Lower lobe of right lung (tissue), 2 donors: Measurements from ENCODE around the gene VHLL. TPM values are rescaled to one million over a fixed set of nuclear protein-coding genes. Genes with fewer than 3 reads are reported as not detected.

Experiments used
- ATAC-seq, 2 donors: fragments of 200-7000 bp; cut with Tn5 transposase; one replicate each; pipeline ENCODE4 v1.9.1; 2020 to 2022; ENCODE audit warnings: mild to moderate bottlenecking in 2 of 2, moderate library complexity in 2 of 2
- DNase-seq: peaks from one replicate; pipeline ENCODE4 v3.0.0-alpha.2; 2020
- H3K27ac ChIP-seq: fragments of 200-600 bp; one replicate; pipeline ENCODE4 v1.8.0; 2022
- H3K27me3 ChIP-seq: fragments of 200-600 bp; one replicate; pipeline ENCODE4 v1.8.0; 2022; ENCODE audit warnings: low read depth
- H3K36me3 ChIP-seq: fragments of 200-600 bp; one replicate; pipeline ENCODE4 v1.8.0; 2022; ENCODE audit warnings: mild to moderate bottlenecking
- H3K4me1 ChIP-seq: fragments of 200-600 bp; one replicate; pipeline ENCODE4 v1.8.0; 2022
- H3K4me3 ChIP-seq: fragments of 200-600 bp; one replicate; pipeline ENCODE4 v1.8.0; 2022; ENCODE audit warnings: mild to moderate bottlenecking
- H3K9me3 ChIP-seq: fragments of 200-600 bp; one replicate; pipeline ENCODE4 v1.8.0; 2022
- CTCF ChIP-seq: fragments of 200-600 bp; IDR thresholded peaks from one replicate; pipeline ENCODE4 v1.8.0; 2022; ENCODE audit warnings: antibody characterized with exemption, mild to moderate bottlenecking
- intact Hi-C: fragments of 100-400 bp; cut with DNase I; formaldehyde crosslinking; loops from one replicate; pipeline ENCODE4 v1.11.0; 2022
- total RNA-seq: library from RNA; stranded (reverse); fragmentation: NEBNext Ultra II Directional; extraction: Animal tissue kit (Norgen Biotek cat#: 25700); gene quantifications from one replicate; pipeline ENCODE4 v1.2.1, GENCODE V29; 2021
- donor health status: DM: no; HTN: yes; CAD: no; lungs with severe emphysema.

Gene VHLL
- total RNA-seq, 1 donor from 2014 or later = not detected

DNA sequence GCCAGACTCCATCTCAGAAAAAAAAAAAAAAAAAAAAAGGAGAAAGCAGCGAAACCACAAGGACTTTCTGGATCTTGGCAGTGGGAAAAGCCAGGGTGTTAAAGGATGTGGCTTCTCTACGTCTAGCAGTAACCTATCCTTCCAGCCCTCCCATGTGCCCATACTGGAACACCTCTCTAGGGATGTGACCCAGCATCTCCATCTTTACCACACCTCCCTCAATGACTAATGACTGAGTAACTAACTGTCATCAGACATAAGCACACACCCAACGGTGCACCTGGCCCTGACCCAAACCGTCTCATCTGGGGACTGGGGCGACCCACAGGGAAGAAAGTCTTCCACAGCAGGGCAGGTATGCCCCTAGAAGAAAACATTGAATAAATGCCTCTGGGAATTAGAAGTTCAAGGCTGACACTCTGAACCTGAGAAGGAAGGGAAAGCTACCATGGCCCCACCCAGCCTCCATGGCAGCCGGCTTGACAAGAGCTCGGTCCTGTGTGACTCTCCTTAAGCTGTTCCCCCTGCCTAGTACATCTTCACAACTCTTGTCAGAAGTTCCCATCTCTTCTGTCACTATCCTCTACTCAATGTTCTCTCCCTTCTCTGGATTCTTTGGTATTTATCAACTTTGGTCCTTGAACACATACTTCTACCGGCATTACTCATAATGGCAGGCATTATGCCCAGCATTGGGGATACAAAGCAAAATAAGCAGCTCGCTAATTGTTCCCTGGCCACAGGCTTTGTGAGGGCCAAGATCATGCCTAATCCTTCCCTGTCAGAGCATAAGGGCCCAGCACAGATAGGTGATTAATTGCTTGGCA lies 36.4 kb downstream of the VHLL start:
- no peak overlapping the region for H3K27ac ChIP-seq
- no peaks in the 10 kb centered on the region for H3K9me3 ChIP-seq
- H3K4me1 ChIP-seq = no peaks in the 10 kb centered on the region
- H3K36me3 ChIP-seq = peaks cover 98% of the 10 kb centered on the region
- ATAC-seq (peak in 1 of 2 donors; percentile 27), DNase-seq (no peak)
- H3K27me3 ChIP-seq = no peaks in the 10 kb centered on the region
- no peak overlapping the region for H3K4me3 ChIP-seq
- TF ChIP-seq CTCF = no peak
- intact Hi-C loops = no loop called here

DNA sequence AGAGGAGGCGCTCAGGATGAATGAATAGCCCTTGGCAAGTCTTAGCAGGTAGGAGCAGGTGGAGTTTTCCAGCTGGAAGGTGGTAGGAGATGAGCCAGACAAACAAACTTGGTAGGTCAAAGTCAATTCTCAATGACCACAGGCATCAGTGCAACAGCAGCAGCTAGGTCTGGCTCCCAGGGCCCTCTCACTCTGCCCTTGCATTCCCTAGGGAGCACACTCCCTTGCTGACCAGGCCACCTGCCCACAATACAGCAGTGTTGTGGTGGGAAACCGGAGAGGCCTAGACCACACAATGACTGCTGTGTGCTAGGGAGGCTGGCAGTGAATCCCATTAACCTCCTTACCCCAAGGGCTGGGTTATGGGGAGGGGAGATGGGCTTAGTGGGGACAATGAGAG lies 38.2 kb downstream of the VHLL start:
- no peaks in the 10 kb centered on the region for H3K4me1 ChIP-seq
- no peaks in the 10 kb centered on the region for H3K27me3 ChIP-seq
- no peaks in the 10 kb centered on the region for H3K9me3 ChIP-seq
- DNase-seq = no peak
- peaks cover 98% of the 10 kb centered on the region for H3K36me3 ChIP-seq
- no peak overlapping the region for H3K4me3 ChIP-seq
- no peak overlapping the region for H3K27ac ChIP-seq
- intact Hi-C loops = no loop called here
- no peak for TF ChIP-seq CTCF
- ATAC-seq = no peak

GRCh38 chr1:156259805-156260204 lies 39.3 kb downstream of the VHLL start:
- H3K27me3 ChIP-seq = no peaks in the 10 kb centered on the region
- H3K36me3 ChIP-seq = peaks cover 98% of the 10 kb centered on the region
- H3K27ac ChIP-seq = no peak overlapping the region
- no peak overlapping the region for H3K4me3 ChIP-seq
- intact Hi-C loops = no loop called here
- no peaks in the 10 kb centered on the region for H3K4me1 ChIP-seq
- DNase-seq = no peak
- no peaks in the 10 kb centered on the region for H3K9me3 ChIP-seq
- TF ChIP-seq CTCF = no peak
- ATAC-seq = no peak

GRCh38 chr1:156258859-156259258 lies 40.2 kb downstream of the VHLL start:
- intact Hi-C loops = no loop called here
- ATAC-seq (no peak), DNase-seq (no peak)
- Histone ChIP-seq H3K27ac (no peak overlapping the region), H3K4me3 (no peak overlapping the region), H3K27me3 (no peaks in the 10 kb centered on the region), H3K36me3 (peaks cover 100% of the 10 kb centered on the region), H3K4me1 (no peaks in the 10 kb centered on the region), H3K9me3 (no peaks in the 10 kb centered on the region)
- TF ChIP-seq CTCF = no peak

DNA sequence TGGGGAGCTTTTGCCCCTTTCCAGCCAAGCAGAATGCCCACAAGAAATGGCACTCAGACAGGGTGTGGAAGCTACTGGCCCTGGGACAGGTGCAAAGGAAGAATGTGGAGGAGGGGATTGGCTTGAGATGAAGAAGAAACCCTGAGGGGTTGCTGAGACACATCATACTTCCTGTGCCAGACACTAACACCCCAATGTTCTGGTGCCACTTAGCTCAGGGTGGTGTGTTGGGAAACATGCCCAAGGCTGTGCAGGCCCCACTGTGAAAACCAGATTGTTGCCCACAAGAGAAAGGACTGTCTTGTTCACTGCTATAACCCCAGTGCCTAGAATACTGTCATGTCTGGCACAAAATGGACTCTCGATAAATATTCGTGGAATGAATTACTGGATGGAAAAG lies 41.4 kb downstream of the VHLL start:
- DNase-seq (no peak), ATAC-seq (no peak)
- TF ChIP-seq CTCF = no peak
- Histone ChIP-seq H3K27ac (no peak overlapping the region), H3K36me3 (peaks cover 100% of the 10 kb centered on the region), H3K27me3 (no peaks in the 10 kb centered on the region), H3K4me1 (no peaks in the 10 kb centered on the region), H3K4me3 (no peak overlapping the region), H3K9me3 (no peaks in the 10 kb centered on the region)
- intact Hi-C loops = no loop called here
